PC-9 (cell line): ENCODE data around the gene PPP2R5C.

Experiments used
- CTCF ChIP-seq: fragments of 200-600 bp; sonication (generic); conservative IDR thresholded peaks from 2 replicates; pipeline ENCODE4 v1.6.1; 2017; ENCODE audit warnings: mixed run types, antibody characterized with exemption, mild to moderate bottlenecking, moderate library complexity
- EZH2 ChIP-seq: fragments of 200-600 bp; sonication (generic); IDR thresholded peaks from 2 replicates; pipeline ENCODE4 v1.8.0; 2017; ENCODE audit warnings: antibody characterized with exemption, low read depth

- TF ChIP-seq CTCF (no peak), EZH2 (no peak)
Observed at GRCh38 chr14:101738703-101739320, 22.7 kb upstream of the PPP2R5C start.
